C4-2B (cell line): ENCODE data around the gene NDST4.

ENCODE experiments used
- CTCF ChIP-seq: fragments of 450-650 bp; conservative IDR thresholded peaks from 2 replicates; pipeline ENCODE4 v1.5.1; 2017; ENCODE audit warnings: mild to moderate bottlenecking
- ZFX ChIP-seq: fragments of 450-650 bp; IDR thresholded peaks from 2 replicates; pipeline ENCODE4 v1.6.1; 2017

- TF ChIP-seq CTCF (no peak), ZFX (no peak)
Measured at GRCh38 chr4:115110191-115111181, 2.9 kb downstream of the NDST4 start.
